GM18520 (cell line): Measurements from ENCODE around the gene SLC11A2.
A peak's percentile ranks its signal among the peaks of the same experiment; 100 is the strongest.

Experiments used
- ATAC-seq: cut with Tn5 transposase; IDR thresholded peaks from one replicate; pipeline ENCODE4 v1.9.1; 2021; ENCODE audit not compliant: unreplicated experiment

Gene SLC11A2

GRCh38 chr12:51025836-51026638, at the start of gene SLC11A2:
Gene SLC11A2, minus strand, starts transcription at chr12:51026384. Its CDS starts 15,656 bp downstream, at chr12:51010728.
- peak; percentile 84 for ATAC-seq

DNA sequence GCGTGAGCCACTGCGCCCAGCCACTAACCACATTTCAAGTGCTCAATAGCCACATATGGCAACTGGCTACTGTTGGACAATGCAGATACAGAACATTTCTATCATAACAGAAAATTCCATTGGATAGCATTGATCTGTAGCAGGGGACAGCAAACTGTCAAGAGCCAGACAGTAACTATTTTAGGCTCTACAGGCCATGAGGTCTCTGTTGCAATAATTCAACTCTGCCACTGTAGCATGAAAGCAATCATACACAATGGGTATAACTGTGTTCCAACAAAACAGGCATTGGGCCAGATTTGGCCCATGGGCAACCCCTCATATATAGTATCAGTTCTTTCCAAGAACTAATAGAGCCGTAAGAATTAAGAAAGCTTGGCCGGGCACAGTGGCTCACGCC, 49.2 kb upstream of the SLC11A2 start:
- ATAC-seq: no peak

DNA sequence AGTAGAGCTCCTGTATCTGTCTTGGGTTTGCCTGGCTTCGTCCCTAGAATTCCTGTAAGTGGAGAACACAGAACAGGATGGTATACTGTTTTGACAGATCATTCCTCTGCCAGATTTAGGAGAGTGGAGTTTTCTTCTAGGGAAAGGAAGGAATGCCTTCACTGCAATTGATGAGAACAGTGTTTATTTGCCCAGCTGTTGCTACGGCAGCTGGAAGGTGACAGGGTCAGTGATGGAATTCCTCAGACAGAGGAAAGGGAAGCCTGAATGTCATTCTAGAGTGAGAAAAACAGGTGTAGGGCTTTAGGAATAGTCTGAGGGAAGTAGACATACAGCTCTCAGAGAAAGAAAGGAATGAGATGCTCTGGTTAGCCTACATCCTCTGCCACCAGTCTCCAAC, 45.5 kb upstream of the SLC11A2 start:
- ATAC-seq: no peak

DNA sequence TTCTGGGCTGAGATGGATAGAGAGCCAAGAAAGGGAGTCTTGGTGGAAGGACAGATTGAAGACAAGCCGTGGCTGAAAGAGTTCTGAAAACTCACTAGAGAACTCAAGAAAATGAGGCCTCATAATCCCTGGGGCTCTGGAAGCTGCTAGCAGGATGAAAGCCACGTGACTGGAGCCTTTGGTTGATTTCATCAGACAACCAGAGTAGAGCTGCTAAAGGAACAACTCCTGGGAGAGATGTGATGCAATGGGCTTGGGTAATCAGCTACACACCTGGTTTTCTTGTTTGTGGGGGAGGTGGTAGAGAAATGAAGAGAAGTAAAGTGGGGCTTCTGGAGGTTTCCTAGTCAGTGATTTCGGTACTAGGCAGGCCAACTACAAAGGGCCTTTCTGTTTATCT, 43.8 kb upstream of the SLC11A2 start:
- no peak for ATAC-seq

- ATAC-seq: no peak
Observed at GRCh38 chr12:51067771-51068170, 41.6 kb upstream of the SLC11A2 start.

DNA sequence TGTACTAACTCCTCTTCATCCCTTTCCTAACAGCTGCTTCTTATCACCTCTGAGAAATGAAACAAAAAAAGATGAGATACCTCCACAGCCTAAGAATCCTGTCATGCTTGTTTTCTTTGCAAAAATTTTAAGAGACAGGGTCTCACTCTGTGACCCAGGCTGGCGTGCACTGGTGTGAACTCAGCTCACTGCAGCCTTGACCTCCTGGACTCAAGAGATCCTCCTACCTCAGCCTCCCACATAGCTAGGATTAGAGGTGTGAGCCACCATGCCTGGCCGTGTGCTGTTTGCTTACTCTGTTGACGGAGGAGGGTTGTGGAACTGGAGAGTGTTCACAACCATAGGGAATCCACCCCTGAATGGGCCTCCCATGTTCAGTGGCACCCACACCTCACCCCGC, 41.0 kb upstream of the SLC11A2 start:
- ATAC-seq: no peak

- ATAC-seq: no peak
Observed at GRCh38 chr12:51065530-51065929, 39.3 kb upstream of the SLC11A2 start.

DNA sequence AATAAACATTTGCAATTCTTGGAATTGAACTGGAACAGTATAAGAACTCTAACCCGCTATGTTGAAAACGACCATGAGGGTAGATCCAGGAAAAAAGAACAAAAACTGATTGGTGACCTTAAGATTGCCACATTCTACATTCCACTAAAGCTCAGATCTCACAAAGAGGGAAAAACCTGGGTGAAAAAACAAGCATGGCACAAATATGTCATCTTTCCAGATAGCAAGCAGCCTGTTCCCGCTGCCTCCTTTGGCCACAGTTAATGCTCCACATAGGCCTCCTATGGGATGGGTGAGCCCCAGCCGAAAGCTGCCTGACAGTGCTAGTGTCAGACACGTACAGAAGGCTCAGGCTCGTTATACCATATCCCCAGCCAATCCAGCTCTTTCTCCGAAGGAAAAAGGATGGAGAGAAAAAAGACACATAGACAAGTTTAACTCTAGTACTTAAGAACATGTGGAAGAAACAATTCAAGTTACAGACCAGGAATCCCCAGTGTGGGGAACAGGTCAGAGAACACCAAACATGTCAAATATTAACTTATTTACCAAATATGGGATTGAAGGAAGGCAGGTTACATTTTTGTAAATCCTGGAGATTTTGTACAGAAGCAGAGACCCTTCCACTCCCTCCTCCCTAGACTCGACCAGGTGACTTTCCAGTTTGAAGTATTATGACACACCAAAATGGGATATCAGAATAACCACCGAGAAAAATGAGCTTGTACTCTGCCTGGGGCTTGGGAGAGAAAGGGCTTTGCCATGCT, 36.6 kb upstream of the SLC11A2 start:
- no peak for ATAC-seq

DNA sequence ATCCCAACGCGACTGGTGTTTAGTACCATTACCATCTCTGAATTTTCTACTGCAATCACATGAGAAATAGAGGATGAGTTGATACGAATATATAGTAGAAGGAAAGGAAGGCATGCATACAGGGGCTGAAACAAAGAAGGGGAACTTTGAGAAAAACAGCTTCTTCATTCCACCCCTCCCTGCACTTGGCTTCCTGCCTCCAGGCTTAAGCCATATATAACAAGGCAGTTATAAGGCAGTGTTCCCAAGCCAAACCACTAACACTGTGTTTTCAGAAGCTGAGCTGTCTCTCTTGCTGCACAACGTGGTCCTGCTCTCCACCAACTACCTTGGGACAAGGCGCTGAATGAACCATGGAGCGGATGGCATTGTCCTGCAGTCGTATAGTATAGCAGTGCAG, 32.9 kb upstream of the SLC11A2 start:
- no peak for ATAC-seq

GRCh38 chr12:51056242-51056641, 30.1 kb upstream of the SLC11A2 start:
- no peak for ATAC-seq

DNA sequence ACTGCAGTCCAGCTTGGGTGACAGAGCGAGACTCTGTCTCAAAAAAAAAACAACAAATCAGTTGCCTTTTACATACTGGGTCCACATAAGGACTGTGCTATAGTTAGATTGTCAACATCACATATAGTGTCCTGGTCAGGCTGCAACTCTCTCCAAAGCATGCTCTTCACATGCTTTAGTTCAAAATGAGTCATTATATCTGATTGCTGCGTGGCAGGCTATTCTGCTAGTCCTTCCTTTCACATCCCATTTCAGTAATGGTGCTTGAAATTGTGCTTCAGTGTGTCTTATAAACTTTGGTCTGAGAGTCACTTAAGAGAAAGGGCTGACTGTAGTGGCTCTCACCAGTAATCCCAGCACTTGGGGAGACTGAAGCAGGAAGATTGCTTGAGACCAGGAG, 28.9 kb upstream of the SLC11A2 start:
- ATAC-seq: no peak

DNA sequence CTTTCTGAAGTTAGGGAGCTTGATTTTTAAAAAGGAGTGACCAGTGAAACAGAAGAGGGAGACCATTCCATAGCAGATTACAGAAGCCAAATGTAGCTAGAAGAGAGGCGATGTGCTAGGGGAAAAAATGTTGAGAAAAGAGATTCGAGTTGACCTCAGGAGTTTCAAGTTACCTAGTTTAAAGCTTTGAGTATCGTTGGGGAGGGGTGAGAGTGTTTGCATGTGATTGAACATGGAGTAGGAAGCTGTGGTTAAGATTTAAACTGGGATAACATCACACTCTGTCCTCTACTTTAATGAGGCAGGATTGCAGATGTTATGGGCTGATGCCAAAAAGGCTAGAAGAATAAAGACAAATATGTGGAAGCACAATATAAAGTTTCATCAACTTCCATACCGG, 25.6 kb upstream of the SLC11A2 start:
- no peak for ATAC-seq

DNA sequence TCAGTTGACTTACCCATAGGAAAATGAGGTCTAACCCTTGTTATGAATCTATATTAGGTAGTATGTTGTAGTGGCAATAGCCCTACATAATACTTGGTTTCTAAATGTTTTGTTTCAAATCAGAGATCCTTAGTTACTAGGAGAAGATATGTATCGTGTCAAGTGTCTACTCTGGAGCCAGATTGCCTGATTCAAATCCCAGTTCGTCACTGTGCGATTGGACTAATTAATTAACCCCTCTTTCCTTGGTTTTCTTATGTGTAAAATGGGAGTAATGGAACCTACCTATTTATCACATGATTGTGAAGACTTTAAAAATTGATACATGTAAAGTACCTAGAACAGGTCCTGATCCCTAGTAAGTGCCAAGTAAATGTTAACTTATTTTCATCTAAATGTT, 23.3 kb upstream of the SLC11A2 start:
- ATAC-seq: no peak

DNA sequence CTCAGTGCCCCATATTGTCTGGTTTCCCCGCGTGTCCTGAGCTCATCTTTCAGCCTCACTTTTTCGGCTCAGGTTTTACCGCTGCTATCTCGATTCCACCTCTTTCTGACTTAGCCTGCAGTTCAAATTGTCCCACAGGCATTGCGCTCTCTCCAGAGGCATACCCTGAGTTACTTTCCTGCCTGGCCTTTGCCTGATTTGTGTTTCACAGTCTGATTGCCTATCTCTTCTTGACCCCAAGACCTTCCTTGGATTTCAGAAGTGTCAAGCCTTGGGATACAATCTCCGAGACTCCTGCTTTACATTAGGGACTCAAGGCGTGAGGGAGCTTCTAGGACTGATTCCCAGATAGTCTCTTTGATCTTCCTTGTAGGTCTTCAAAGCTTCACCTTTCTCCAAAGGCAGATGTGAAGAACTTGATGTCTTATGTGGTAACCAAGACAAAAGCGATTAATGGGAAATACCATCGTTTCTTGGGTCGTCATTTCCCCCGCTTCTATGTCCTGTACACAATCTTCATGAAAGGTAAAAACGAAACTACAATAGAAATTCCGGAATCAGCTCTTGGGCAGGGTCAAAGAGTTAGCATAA, 22.6 kb upstream of the SLC11A2 start:
- no peak for ATAC-seq

DNA sequence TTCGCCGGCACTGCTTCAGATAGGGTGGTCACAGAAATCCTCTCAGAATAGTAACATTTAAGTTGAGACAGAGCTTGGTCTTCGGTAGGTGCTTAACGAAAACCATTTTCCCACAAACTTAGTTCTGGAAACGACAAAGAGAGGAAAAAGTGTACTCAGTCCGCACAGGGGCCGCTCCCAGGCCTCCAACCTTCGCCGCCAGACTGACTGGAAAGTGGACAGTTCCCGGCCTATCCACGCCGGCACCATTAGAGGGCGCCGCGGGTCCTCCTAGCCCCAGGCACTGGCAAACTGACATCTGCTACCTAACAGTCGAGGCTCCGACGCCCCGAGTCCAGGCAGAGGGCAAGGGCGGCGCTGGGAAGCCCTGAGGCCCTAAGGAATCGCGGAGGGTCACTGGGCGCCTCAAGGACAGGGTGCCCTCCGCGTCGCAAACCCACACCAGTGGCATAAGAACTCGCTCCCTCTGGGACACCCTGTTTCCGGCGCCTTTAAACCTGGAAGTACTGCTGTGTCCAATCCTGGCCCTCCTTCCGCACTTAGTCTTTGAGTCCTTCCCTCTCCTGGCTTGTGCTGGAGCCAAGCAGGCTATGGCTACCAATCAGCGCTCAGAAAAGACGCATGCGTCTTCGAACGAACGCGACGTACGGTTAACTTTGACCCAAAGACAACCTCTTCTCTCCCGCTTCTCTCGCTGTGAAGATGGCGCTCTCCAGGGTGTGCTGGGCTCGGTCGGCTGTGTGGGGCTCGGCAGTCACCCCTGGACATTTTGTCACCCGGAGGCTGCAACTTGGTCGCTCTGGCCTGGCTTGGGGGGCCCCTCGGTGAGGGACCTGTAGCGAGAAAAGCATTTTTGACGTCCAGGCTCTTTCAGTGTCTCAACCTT, 21.7 kb upstream of the SLC11A2 start, which contains the start of gene LETMD1:
Gene LETMD1, plus strand, starts transcription at position 673 of the 886 bp plus-strand sequence. Its CDS starts 30 bp downstream, at position 703.
- ATAC-seq: peak; percentile 91

- no peak for ATAC-seq
Observed at GRCh38 chr12:51036279-51036678, 10.1 kb upstream of the SLC11A2 start.

GRCh38 chr12:51033457-51034089, 7.4 kb upstream of the SLC11A2 start:
- no peak for ATAC-seq

DNA sequence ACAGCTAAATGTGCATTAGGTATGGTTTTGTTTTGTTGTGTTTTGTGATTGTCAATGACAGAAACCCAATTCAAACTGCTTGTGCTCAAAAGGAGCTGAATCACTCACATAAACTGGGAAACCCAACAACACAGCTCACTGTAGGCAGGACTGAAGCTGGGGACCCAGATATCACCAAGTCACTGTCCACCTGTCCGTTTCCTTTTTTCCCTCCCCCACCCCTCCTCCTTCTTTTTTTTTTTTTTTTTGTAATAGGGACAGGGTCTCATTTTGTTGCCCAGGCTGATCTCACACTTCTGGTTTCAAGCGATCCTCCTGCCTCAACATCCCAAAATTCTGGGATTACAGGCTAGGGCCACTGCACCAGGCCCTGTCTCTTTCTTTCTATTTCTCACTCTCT, 6.9 kb upstream of the SLC11A2 start:
- no peak for ATAC-seq

DNA sequence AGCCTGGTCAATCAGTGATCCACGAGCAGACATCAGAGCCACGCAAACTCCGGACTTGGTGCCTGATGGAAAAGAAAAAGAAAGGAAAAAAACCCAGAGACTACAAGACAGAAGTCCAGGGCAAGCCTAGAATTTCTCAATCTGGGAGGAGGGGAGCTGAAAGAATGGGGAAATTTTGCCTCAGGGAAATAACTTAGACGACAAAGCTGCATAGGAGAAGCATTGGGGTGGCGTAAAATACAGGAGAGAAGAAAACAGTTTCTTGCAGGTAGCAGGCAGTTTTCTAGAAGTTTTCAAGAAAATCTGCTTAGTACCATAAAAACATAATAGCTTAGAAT, 2.6 kb upstream of the SLC11A2 start:
- no peak for ATAC-seq

GRCh38 chr12:51028126-51028812, 2.1 kb upstream of the SLC11A2 start:
- ATAC-seq: no peak
